NCI-H1930 (cell line): ENCODE results near the gene COX19.

ENCODE experiments used
- DNase-seq, 2 experiments: peaks; one replicate each; lab custom pipeline; 2025; lab: John Stamatoyannopoulos, UW

Gene COX19

DNA sequence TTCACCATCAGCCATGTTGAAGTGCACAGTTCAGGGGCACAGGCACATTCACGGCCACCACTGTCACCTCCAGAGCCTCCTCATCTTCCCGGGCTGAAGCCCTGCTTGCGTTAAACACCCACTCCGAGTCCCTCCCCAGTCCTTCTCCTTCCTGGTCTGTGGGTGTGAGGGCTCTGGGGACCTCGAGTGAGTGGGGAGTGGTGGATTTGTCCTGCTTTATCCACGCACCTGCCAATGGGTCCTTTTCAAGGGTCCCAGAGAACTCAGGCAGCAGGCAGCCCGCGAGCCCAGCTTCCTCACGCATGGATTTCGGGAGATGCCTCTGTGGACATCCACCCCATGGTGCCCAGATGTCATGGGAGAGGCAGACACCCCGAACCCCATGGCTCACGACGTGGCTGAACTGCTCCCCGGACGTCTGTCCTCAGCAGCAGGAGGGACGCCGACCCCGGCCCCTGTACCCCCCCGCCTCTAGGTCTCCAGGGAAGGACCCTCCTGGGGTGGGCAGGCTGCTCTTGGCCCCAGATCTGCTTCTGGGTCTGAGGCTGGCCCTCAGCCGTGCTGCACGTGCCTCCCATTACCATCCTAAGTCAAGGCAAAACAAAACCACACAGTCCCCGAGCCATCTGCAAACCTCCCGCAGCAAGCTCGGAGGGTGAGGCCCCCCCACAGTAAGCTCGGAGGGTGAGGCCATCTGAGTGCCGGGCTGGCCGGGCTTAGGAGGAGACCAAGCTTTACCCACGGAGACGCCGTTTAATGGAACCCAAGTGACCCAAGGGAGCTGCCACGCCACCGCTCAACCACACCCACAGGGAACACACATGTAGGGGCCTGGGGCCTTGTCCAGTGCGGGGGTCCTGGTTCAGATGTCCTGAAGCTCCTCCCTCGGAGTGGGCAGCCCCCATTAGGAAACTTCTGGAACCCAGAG, 16.6 kb upstream of the COX19 start:
- DNase-seq: no peak

DNA sequence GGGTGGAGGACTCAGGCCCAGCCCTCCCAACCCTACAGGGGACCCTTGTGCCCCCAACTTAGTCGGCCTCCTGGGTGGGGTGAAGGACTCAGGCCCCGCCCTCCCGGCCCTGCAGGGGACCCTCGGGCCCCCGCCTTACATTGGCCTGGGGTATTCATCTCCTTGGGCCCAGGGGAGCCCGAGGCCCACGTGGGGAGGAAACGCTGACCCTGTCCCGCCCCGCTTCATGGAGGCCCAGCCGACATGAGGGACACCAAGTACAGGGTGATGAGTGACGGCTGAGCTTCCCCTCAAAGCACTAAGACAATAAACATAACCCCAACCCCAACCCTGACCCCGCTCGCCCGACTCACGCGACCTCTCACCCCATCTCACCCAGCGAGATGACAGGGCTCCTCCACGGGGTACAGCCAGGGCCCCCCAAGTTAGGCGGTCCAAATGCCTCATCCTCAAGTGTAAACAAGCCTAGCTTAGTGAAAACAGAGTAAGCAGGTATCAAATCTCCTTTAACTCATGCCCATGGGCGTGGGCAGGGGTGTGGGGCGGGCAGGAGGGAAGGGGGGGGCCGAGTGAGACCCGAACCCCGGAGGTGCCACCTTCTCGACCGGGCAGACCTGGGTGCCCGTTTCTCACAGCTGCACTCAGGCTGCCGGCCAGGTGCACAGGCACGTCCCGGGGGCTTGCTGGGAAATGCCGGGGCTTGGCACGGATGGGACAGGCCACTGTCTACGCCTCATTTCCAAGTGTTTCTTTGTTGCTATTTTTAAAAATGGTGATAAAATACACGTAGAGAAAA, 15.8 kb upstream of the COX19 start:
- DNase-seq: no peak

DNA sequence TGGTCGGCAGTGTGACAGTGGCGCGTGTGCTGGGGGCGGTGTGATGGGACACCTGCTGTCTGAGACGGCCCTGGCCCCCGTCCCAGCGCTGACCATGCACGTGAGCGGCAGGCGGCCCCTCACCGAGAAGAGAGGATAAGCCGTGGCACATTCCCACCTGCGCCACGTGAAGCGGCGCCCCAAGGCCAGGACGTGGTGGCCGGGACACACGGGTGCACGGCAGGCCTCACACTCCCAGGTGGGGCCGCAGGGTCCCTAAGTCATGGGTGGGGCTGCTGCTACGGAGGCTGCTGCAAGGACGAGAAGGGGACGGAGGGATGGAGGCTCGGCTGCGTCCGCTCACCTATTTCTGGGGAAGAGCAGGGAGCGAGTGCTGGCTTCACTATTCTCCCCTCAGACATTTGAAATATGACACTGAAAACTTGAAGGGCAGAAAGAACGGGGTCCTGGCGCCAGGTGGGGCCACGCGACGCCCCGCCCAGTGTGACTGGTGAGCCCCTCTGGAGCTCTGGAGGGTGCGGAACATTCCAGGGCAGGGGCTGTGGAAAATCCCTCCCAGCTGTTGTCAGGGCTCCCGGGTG, 15.1 kb upstream of the COX19 start:
- no peak for DNase-seq

DNA sequence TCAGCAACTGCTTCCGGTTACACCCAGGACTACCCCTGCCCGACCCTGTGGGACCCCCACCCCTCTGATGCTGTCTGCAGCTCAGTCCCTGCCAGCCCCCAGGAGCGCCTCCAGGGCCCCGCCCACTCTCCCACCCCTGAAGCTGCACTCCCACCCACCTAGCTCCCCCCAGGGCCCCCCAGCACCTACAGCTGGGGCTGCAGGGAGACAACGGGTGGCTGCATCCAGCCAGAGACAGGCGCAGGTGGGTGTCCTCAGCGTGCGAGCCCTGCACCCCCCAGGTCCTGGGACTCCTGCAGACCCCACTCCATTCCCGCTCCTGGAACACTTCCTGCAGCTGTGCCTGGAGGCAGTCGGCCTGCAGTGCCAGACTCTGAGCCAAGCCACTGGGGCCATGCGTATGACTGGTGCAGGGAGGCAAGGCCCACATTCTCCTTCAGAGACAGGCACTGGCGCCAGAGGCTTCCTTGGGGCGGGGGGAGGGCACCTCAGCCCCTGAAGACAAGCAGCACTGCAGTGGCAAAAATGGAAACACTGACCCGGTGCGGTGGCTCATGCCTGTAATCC, 13.7 kb upstream of the COX19 start:
- no peak for DNase-seq

DNA sequence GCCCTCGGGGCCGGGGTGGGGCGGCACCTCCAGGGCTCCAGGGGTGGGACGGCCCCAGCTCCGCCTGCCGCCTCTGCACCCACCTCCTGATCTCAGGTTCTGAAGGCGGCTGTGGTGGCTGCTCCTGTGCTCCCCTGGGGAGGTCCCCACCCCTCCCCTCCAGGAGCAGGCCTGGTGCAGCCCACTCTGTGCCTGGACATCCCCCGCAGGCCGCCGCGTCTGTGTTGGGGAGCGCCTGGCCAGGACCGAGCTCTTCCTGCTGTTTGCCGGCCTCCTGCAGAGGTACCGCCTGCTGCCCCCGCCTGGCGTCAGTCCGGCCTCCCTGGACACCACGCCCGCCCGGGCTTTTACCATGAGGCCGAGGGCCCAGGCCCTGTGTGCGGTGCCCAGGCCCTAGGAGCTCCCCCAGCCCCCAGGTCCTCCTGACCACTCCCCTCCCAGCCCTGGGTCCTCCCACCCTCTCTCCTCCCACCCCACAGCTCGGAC, 13.1 kb upstream of the COX19 start:
- DNase-seq: no peak

DNA sequence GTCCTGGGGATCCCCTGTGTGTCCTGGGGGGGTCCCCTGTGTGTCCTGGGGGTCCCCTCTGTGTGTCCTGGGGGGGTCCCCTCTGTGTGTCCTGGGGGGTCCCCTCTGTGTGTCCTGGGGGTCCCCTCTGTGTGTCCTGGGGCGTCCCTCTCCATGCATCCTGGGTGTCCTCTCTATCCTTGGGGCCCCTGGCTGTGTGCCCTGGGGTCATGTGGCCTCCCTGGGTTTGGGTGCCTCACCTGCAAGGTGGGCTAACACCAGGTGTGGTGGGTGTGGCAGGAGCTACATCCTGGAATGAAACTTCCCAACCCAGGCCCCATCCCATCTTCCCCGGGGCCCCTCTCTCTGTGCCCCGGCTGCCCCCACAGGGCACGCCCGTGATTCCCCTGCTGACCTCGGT, 12.6 kb upstream of the COX19 start:
- DNase-seq: no peak

DNA sequence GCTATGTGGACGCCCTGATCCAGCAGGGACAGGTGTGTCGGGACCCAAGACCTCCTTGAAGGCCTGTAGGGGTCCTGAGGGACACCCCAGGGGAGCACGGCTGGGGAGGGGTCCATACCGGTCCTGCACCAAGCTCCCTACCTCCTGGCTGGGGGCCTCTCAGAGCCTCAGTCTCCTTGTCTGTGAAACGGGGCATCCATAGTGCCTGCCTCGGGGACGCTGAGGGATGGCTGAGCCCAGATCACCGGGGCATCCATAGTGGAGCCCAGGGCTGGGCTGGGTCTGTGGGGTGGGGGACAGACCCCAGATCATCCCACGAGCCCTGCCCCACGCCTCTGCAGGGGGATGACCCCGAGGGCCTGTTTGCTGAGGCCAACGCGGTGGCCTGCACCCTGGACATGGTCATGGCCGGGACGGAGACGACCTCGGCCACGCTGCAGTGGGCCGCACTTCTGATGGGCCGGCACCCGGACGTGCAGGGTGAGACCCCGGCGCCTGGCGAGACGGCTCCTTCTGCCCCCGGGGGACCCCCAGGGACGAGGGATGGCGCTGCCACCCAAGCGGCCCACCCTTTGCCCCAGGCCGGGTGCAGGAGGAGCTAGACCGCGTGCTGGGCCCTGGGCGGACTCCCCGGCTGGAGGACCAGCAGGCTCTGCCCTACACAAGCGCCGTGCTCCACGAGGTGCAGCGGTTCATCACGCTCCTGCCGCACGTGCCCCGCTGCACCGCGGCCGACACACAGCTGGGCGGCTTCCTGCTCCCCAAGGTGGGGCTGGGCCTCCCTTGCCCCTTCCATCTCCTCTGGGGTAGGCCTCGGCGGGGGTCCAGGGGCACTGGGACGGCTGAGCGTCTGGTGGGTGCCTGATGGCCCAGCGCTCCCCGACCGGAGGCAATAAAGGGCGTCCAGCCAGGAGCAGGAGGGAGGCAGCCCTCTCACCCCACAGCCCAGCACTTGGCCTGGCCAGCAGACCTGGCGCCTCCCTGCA, 11.7 kb upstream of the COX19 start:
- DNase-seq: no peak

DNA sequence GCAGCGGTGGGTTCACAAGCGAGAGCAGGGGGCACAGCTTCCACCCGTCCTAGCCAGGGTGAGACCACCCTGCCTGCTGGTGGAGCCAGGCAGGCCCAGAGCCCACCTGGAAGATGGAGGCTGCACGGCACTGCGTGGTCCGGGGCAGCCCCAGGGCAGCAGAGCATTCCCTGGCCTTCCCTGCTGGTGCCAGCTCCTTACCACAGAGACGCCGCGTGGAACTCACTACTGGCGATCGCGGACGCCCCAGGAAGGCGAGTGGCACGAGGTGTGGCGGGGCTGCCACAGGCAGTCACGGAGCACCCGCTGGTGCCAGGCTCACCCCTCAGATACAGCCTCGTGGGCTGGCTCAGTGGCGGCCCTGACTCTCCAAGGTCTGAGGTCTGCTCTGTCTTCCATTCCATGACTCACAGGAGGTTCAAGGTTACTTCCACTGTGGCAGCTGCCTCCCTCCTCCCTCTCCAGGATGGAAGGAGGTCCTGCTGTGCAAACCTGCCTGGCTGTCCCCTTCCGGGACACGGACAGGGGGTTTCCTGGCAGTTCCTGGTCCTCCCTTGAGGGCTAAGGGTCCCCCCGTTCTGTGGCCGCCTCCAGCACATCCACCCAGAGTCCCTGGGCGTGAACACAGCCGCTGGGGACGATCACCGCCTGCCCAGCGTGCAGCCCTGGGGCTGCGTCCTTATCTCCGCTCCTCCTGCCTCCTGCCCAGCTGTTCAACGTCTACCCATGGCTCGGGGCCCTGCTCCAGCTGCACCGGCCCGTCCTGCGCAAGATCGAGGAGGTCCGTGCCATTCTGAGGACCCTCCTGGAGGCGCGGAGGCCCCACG, 10.8 kb upstream of the COX19 start:
- DNase-seq: no peak

DNA sequence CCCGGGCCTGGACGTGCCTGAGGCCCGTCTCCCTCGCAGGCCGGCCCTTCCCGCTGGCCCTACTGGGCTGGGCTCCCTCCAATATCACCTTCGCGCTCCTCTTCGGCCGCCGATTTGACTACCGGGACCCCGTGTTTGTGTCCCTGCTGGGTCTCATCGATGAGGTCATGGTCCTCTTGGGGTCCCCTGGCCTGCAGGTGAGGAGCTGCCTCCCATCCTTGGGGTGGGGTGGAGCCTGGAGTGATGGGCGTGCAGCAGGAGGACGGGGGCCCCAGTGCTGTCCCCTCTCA, 9.7 kb upstream of the COX19 start:
- DNase-seq: no peak

DNA sequence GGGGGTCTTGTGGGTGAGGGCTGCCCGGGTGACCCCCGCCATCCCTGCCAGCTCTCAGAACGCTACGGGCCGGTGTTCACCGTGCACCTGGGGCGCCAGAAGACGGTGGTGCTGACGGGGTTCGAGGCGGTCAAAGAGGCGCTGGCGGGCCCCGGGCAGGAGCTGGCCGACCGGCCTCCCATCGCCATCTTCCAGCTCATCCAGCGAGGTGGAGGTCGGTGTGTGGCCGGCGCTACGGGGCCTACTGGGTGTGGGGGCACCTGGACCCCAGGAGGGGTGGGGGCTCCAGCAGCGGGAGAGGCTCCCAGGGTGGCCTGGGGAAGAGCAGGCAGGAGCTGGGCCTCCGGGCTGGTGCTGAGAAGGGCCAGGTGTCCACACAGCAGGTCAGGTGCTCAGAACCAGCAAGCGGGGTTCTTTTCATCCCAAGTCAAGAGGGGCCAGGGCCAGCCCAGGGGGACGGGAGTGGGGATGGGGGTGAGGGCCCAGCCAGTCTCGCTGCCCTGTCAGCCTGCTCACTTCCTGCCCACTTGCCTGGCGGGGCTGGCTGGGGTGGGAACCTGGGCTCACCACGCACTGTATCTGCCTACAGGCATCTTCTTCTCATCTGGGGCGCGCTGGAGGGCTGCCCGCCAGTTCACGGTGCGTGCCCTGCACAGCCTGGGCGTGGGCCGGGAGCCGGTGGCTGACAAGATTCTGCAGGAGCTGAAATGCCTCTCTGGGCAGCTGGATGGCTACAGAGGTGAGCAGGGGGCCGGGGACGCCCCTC, 9.2 kb upstream of the COX19 start:
- DNase-seq: no peak

DNA sequence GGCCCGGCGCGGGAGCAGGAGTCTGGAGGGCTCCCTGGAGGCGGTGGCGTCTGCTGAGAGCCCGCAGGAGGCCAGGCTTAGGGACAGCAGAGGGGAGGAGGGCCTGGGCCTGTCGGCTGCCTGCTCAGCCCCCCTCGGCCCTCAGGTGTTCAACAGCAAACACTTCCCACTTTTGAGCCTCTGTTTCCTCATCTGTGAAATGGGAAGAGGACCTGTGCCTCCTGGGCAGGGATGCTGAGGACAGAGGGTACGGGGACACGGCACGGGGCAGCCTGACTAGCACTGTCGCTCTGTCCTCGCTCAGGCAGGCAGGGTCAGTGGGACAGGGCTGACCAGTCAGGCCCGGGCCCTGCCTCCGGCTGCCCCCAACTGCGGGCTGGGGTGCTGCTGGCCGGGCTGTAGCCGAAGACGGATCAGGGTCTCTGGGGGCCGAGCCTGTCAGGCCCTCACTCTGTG, 8.3 kb upstream of the COX19 start:
- DNase-seq: no peak

DNA sequence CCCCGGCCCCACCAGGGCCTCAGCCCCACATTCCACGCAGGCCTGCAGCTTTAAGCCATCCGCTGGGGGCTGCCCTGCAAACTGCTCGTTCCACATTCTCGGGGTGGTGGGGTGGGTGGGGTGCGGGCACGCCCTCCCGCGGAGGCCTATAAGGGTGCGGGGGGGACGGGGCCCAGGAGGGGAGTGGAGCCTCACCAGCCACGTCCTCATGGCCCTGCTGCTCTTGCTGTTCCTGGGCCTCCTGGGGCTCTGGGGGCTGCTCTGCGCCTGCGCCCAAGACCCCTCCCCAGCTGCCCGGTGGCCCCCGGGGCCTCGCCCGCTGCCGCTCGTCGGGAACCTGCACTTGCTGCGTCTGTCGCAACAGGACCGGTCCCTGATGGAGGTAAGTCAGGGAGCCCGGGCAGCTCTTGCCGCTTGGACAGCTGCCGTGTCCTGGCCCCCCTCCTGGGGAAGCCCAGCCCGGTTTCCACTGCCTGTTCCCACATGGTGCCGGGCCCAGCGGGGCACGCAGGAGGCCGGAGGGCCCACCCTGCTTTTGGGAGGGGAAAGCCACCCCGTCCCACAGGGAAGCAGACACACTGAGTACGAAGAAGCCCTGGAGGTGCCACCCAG, 7.8 kb upstream of the COX19 start, which contains the start of gene CYP2W1:
TSS of gene CYP2W1 (plus strand) at position 178 of the 612 bp plus-strand sequence. CDS start at position 209, 31 bp downstream.
- DNase-seq: no peak

DNA sequence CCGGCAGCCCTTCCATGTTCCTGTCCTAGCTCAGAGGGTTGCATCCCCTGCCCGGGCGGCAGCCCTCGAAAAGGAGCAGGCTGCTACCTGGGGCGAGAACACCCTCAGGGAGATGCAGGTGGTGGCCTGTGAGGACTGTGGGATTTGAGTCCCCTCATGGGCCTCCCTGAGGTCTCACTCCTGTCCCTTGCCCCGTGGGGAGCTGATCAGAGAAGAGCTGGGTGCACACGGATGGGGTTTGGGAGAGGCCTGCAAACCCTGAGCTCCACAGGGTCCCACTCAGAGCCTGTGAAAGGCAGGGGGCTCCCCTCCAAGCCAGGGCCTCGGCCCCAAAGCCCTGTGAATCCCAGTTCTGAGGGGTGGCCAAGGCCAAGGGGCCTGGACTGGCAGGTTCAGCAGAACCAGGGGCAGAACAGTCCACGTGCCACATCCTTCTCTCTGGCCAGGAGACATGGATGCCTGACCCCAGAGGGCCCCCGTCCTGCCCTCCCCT, 7.2 kb upstream of the COX19 start:
- no peak for DNase-seq

DNA sequence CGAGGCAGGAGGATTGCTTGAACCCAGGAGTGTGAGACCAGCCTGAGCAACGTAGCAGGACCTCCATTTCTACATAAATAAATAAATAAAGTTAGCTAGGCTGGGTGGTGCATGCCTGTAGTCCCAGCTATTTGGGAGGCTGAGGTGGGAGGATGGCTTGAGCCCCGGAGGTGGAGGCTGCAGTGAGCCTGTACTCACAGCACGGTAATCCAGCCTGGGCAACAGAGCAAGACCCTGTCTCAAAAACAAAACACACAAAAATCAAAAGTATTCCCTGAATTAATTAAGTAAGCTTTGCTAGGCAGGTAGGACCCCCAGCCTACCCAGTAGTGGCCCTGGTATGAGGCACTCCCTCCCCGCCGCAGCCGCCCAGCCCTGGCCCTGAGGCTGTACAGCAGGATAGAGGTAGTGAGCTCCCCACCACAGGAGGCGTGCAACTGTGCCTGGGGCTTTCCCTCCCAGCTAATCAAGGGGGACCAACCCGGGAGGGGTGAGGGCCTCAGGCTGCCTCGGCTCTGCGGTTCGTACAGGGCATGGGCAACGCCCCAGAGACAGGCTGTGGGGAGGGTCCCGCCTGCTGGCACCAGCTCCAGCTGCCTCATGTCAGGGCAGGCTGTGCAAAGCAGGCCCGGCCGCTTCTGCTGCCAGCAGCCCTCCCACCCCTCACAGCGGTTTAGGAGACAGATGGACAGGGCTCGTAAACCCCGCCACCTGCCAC, 6.6 kb upstream of the COX19 start:
- DNase-seq: no peak

DNA sequence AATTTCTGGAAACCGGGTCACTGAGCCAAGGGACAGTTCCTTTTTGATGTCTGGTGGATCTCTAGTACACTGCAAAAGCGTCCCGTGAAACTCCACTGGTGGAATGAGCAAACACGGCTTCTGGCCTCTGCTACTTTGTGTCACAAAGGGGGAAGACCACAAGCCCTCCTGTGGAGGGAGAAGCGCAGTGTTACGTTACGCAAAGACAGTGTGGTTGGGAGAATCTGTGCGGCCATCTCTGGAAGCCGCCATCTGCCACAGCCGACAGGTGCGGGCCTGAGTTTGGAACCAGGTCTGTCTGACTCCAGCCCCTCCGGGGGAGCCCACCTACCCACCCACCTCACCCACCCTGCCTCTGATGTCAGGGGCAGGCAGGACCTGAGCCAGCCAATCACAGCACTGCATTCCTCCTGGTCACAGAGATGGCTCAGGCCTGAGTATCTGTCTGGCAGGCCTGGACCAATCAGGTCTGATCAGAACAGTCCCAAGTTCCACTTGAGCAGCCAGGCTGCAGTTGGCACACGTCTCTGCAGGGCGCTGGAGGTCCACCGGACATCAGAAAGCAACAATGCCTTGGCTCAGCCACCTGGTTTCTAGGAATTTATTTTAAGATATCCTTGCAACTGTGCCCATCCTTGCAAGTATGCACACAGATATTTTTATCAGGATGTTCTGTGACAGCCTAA, 4.7 kb upstream of the COX19 start:
- DNase-seq: no peak

DNA sequence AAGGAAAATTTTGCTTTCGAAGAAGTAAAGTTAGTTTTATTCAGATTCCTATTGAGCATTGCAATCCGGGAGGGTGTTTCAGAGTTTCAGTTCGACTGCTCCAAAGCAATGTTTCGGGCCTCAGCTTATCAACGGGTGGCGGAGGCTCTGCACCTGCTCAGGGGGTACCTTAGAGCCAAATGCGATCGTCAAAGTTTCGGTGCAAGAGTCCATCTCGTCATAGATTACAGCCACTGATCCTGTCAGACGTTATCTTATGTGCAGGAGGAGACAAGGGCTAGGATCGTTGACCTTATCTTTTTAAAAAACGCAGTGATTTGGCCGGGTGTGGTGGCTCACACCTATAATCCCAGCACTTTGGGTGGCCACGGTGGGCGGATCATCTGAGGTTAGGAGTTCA, 3.8 kb upstream of the COX19 start:
- DNase-seq: no peak

DNA sequence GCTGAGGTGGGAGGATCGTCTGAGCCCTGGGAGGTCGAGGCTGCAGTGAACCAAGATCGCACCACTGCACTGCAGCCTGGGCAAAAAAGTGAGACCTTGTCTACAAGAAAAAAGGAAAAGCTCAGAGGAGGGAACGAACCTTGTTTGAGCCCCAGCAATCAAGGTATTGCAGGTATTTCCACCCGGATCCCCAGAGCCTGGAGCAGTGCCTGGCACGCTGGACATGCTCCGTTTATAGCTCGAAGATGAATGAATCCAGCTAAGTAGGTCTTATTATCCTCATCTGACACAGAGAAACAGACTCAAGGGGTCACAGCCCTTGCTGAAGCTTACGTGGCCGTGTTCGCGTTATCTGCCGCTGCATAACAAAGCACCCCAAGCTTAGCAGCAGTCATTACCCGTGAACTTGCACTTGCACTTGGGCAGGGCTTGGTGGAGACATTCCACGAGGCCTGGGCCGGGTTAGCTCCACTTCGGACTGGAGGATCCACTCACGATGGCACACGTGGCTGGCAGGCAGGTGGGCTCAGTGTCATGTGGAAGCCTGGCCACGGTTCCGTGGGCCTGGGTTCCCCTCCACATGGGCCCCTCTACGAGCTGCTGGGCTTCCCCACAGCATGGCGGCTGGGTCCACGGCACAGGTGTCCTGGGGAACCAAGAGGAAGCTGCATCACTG, 3.2 kb upstream of the COX19 start:
- DNase-seq: no peak
